Measurements from ENCODE around the gene KLHL1.
"Not testable (repeated sequence)": the region's sequence is repeated elsewhere in the genome, so short reads cannot be mapped to it uniquely, and the experiment has no call there.

Gene KLHL1

GRCh38 chr13:70108356-70109105, at the start of gene KLHL1:
Gene KLHL1 (minus strand): TSS chr13:70108452. CDS start chr13:70107699, 753 bp downstream.
- TF ChIP-seq, protein P1, sequence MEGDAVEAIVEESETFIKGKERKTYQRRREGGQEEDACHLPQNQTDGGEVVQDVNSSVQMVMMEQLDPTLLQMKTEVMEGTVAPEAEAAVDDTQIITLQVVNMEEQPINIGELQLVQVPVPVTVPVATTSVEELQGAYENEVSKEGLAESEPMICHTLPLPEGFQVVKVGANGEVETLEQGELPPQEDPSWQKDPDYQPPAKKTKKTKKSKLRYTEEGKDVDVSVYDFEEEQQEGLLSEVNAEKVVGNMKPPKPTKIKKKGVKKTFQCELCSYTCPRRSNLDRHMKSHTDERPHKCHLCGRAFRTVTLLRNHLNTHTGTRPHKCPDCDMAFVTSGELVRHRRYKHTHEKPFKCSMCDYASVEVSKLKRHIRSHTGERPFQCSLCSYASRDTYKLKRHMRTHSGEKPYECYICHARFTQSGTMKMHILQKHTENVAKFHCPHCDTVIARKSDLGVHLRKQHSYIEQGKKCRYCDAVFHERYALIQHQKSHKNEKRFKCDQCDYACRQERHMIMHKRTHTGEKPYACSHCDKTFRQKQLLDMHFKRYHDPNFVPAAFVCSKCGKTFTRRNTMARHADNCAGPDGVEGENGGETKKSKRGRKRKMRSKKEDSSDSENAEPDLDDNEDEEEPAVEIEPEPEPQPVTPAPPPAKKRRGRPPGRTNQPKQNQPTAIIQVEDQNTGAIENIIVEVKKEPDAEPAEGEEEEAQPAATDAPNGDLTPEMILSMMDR (IDR thresholded peaks at IDR 0.05; ENCODE audit: insufficient read depth, low read depth, low read length, missing control alignments) = no peak
- DNase-seq (ENCODE audit: low read depth) = no peak
- H3K4me3 ChIP-seq (ENCODE audit: low read length) = no peak within 1 kb of the TSS

- H3K4me3 ChIP-seq (ENCODE audit: low read length); DNase-seq (ENCODE audit: low read depth): not testable (repeated sequence)
Observed at GRCh38 chr13:70142658-70143057, 34.4 kb upstream of the KLHL1 start.

DNA sequence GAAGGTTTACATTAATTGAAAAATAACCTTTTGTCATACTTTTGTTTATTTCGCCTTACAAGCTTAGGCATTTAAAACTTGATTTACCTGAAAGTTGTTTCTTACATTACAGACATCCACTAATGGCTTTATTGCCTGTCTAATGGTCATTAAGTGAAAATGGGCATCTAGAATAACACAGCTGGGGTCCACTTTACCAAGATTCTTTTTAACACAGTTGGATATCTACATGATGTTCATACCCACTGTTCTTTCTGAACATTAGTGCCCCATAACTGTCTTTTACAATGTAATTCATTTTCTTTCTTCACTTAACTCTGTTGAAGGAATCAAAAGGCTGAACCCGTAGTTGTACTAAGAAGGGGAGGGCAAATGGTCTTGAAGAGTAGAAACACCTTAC, 19.8 kb upstream of the KLHL1 start:
- H3K4me3 ChIP-seq (ENCODE audit: low read length) = no peak overlapping the region
- no peak for DNase-seq (ENCODE audit: low read depth)
- TF ChIP-seq, protein P1 (IDR thresholded peaks at IDR 0.05; ENCODE audit: insufficient read depth, low read depth, low read length, missing control alignments) = no peak

GRCh38 chr13:70125693-70126092, 17.4 kb upstream of the KLHL1 start:
- TF ChIP-seq, protein P1 (IDR thresholded peaks at IDR 0.05; ENCODE audit: insufficient read depth, low read depth, low read length, missing control alignments) = no peak
- DNase-seq (ENCODE audit: low read depth) = no peak

GRCh38 chr13:70117338-70117905, 9.2 kb upstream of the KLHL1 start:
- TF ChIP-seq, protein P1 (IDR thresholded peaks at IDR 0.05; ENCODE audit: insufficient read depth, low read depth, low read length, missing control alignments) = no peak
- no peak for DNase-seq (ENCODE audit: low read depth)

More at GRCh38 chr13:70125693-70126092, 17.4 kb upstream of the KLHL1 start:
- no peak overlapping the region for H3K4me3 ChIP-seq (ENCODE audit: low read length)

DNA sequence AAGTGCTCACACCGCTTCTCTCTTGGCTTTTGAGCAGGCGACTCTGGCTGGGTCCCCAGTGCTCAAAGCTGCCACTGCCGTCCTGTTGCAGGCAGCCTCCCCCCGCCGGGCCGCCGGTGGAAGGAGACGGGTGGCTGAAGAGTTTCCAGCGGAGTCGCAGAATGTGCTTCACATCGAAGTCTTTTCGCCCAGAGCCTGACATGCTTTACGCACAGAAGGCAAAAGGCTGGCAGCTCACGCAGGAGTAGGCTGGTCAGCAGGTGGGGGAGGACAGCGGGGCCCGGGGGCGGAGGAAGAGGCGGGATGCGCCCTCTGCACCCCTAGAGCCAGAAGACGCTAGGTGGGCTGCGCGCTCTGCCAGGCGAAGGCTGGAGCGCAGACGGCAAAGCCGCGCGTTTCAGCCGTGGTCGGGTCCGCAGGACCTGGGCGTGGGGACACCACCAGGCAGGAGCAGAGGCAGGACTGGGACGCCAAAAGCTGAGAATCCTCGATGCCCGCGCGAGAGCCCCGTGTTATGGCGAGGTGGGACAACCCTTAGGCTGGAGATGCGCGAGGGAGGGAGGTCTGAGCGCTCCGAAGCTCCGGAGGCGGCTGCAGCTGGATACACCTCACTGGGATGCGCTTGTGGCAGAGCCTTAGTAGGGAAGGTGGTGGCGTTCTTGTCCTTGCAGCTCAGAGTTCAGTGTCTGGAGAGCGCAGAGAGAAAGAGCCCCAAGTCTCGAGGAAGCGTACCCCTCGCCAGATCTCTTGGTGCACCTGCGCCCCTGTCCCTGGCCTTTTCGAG, 562 bp downstream of the KLHL1 start, which contains the start of gene ATXN8OS:
Gene ATXN8OS (plus strand): TSS at position 329 of the 784 bp plus-strand sequence.
- no peak for DNase-seq (ENCODE audit: low read depth)
- TF ChIP-seq, protein P1 (IDR thresholded peaks at IDR 0.05; ENCODE audit: insufficient read depth, low read depth, low read length, missing control alignments) = no peak
- H3K4me3 ChIP-seq (ENCODE audit: low read length) = no peak within 1 kb of the TSS

More at GRCh38 chr13:70117338-70117905, 9.2 kb upstream of the KLHL1 start:
- no peak overlapping the region for H3K4me3 ChIP-seq (ENCODE audit: low read length)

DNA sequence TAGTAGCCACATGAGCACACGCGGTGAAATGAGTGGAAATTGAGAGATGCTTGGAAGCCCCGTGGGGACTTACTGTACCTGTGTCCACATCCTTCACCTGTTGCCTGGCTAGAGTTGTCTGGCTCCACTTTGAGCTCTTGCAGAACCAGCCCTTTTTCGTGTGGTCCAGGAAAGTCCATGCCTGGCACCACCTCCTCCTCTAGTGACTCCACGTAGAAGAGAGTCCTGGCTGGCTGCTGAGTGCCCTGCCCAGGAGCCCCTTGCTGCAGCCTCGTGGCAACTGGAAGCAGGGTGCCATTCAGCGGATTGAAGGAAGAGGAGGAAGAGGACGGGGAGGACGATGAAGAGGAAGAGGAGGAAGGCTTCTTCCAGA, 1.1 kb downstream of the KLHL1 start:
- TF ChIP-seq, protein P1 (IDR thresholded peaks at IDR 0.05; ENCODE audit: insufficient read depth, low read depth, low read length, missing control alignments) = no peak
- H3K4me3 ChIP-seq (ENCODE audit: low read length) = no peak overlapping the region
- DNase-seq (ENCODE audit: low read depth) = no peak

Measured in epithelial cell of esophagus (primary cell).